IMR-90 (cell line): ENCODE measurements around the gene NBEAL1.

Experiments used
- BHLHE40 ChIP-seq: fragments of 150-350 bp; IDR thresholded peaks from 2 replicates; pipeline ENCODE4 v1.6.1; 2016; ENCODE audit warnings: mild to moderate bottlenecking, low read depth, low read length
- FOS ChIP-seq: fragments of 150-350 bp; IDR thresholded peaks from 2 replicates; pipeline ENCODE4 v1.6.1; 2016; ENCODE audit warnings: low read depth, low read length
- POLR2A ChIP-seq: IDR thresholded peaks from 2 replicates; pipeline ENCODE4 v1.6.1; 2012; ENCODE audit warnings: mild to moderate bottlenecking, low read depth, low read length
- RAD21 ChIP-seq: IDR thresholded peaks from 2 replicates; pipeline ENCODE4 v1.6.1; 2012; ENCODE audit warnings: low read length, improper control_type of control experiment
- RCOR1 ChIP-seq: IDR thresholded peaks from 2 replicates; pipeline ENCODE4 v1.6.1; 2012; ENCODE audit warnings: mild to moderate bottlenecking, low read length, improper control_type of control experiment; ENCODE audit not compliant: insufficient replicate concordance
- RFX5 ChIP-seq: IDR thresholded peaks from 2 replicates; pipeline ENCODE4 v1.8.0; 2012; ENCODE audit warnings: low read depth, mild to moderate bottlenecking, low read length, moderate library complexity
- SMC3 ChIP-seq: fragments of 150-350 bp; IDR thresholded peaks from 2 replicates; pipeline ENCODE4 v1.6.1; 2016; ENCODE audit warnings: low read depth, mild to moderate bottlenecking, antibody characterized with exemption, low read length, moderate library complexity
- TF ChIP-seq, protein P1 (sequence below): conservative IDR thresholded peaks from 2 replicates; pipeline ENCODE4 v1.5.1; 2012; ENCODE audit warnings: mild to moderate bottlenecking, low read depth, low read length, improper control_type of control experiment

DNA sequence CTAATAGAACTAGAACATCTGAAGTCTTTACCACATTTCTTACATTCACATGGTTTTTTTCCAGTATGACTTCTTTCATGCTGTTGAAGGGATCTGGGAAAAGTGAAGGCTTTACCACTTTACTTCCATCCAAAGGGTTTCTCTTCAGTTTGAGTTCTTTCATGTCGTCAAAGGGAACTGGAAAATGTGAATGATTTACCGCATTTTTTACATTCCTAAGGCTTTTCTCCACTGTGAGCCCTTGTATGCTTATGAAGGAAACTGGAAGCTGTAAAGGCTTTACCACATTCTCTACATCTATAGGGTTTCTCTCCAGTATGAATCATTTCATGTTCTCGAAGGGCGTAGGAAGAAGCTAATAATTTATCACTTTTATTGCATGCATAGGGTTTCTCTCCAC is 46.7 kb downstream of the NBEAL1 start:
- TF ChIP-seq, protein P1, sequence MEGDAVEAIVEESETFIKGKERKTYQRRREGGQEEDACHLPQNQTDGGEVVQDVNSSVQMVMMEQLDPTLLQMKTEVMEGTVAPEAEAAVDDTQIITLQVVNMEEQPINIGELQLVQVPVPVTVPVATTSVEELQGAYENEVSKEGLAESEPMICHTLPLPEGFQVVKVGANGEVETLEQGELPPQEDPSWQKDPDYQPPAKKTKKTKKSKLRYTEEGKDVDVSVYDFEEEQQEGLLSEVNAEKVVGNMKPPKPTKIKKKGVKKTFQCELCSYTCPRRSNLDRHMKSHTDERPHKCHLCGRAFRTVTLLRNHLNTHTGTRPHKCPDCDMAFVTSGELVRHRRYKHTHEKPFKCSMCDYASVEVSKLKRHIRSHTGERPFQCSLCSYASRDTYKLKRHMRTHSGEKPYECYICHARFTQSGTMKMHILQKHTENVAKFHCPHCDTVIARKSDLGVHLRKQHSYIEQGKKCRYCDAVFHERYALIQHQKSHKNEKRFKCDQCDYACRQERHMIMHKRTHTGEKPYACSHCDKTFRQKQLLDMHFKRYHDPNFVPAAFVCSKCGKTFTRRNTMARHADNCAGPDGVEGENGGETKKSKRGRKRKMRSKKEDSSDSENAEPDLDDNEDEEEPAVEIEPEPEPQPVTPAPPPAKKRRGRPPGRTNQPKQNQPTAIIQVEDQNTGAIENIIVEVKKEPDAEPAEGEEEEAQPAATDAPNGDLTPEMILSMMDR, result no peak
- TF ChIP-seq FOS, result no peak
- TF ChIP-seq RCOR1, result no peak
- TF ChIP-seq BHLHE40, result no peak
- TF ChIP-seq POLR2A, result no peak
- TF ChIP-seq RFX5, result no peak
- 0 out of 2 replicates have a peak, but pooled peaks have one; percentile 1 for TF ChIP-seq SMC3
- no peak for TF ChIP-seq RAD21
